HCT116 (cell line): ENCODE measurements around the gene ENOPH1. TPM values are rescaled to one million over a fixed set of nuclear protein-coding genes. Genes with fewer than 3 reads are reported as not detected.

Experiments used
- ATAC-seq: fragments of 200-7000 bp; cut with Tn5 transposase; 2 replicates; pipeline ENCODE4 v1.9.1; 2020; ENCODE audit warnings: mild to moderate bottlenecking, moderate library complexity
- BruUV-seq: library from RNA; stranded (reverse); fragments of 400-500 nt; replicated peaks from 2 replicates; lab custom pipeline; 2021; lab: Mats Ljungman, UMichigan
- CTCF ChIA-PET: fragments of 300-600 bp; sonication (Branson Sonifier 250); formaldehyde crosslinking; loops from one replicate; lab custom pipeline; 2021; ENCODE audit warnings: antibody characterized with exemption; lab: Charles Lee
- POLR2A ChIA-PET: fragments of 300-600, 350-600 bp; sonication (Branson Sonifier 250); formaldehyde crosslinking; loops from one replicate; lab custom pipeline; 2021; ENCODE audit warnings: antibody characterized with exemption; lab: Charles Lee
- RAD21 ChIA-PET, 2 experiments: fragments of 300-600 bp; sonication (Branson Sonifier 250); formaldehyde crosslinking; loops; one replicate each; lab custom pipeline; 2023; ENCODE audit warnings: low total read pairs in 2 of 2; ENCODE audit not compliant: uncharacterized antibody in 2 of 2, unreplicated experiment in 2 of 2, low non-redundant PET in 1 of 2; lab: Charles Lee
- DNase-seq: peaks from one replicate; pipeline ENCODE4 v3.0.0-alpha.2; 2010; ENCODE audit warnings: low read depth, low spot score
- H2AFZ ChIP-seq: fragments of 200-600 bp; shearing (Covaris generic), sonication (generic); 2 replicates; pipeline ENCODE4 v1.6.1; 2017; ENCODE audit warnings: low read depth, mixed run types, mixed read lengths, antibody characterized with exemption, low read length; ENCODE audit not compliant: poor library complexity, severe bottlenecking
- H3K27ac ChIP-seq: 2 replicates; pipeline ENCODE4 v1.5.1; 2012; ENCODE audit warnings: low read depth, low read length
- H3K27me3 ChIP-seq: fragments of 200-600 bp; sonication (generic); 2 replicates; pipeline ENCODE4 v1.6.1; 2016; ENCODE audit warnings: mixed run types, low read length, mixed read lengths; ENCODE audit not compliant: insufficient read depth
- H3K36me3 ChIP-seq, 2 experiments: fragments of 200-500 bp in 1 of 2; fragments of 200-600 bp in 1 of 2; sonication (Bioruptor generic) in 1 of 2; sonication (generic) in 1 of 2; 2 replicates each; pipeline versions ENCODE4 v1.5.1 to v1.6.1; 2014 to 2016; ENCODE audit warnings: low read length in 2 of 2, inconsistent platforms in 1 of 2, mixed read lengths in 1 of 2, mixed run types in 1 of 2; ENCODE audit not compliant: insufficient read depth in 2 of 2, control insufficient read depth in 1 of 2
- H3K4me1 ChIP-seq, 2 experiments: fragments of 200-600 bp in 1 of 2; sonication (generic) in 1 of 2; 2 replicates each; pipeline versions ENCODE4 v1.5.1 to v1.6.1; 2012 to 2017; ENCODE audit warnings: low read length in 2 of 2, inconsistent platforms in 1 of 2, mild to moderate bottlenecking in 1 of 2, mixed read lengths in 1 of 2, mixed run types in 1 of 2, moderate library complexity in 1 of 2; ENCODE audit not compliant: insufficient read depth in 2 of 2, control insufficient read depth in 1 of 2
- H3K4me2 ChIP-seq: fragments of 200-600 bp; sonication (generic); 2 replicates; pipeline ENCODE4 v1.6.1; 2017; ENCODE audit warnings: mixed run types, low read length, mixed read lengths
- H3K4me3 ChIP-seq, 2 experiments: fragments of 200-600 bp in 1 of 2; sonication (generic) in 1 of 2; replicated peaks in 1 of 2; 2 replicates each; pipeline ENCODE4 v1.5.1; 2011 to 2016; ENCODE audit warnings: low read length in 2 of 2, control low read depth in 1 of 2, low read depth in 1 of 2, mild to moderate bottlenecking in 1 of 2, mixed read lengths in 1 of 2, mixed run types in 1 of 2
- H3K79me2 ChIP-seq: fragments of 200-600 bp; sonication (generic); 2 replicates; pipeline ENCODE4 v1.6.1; 2017; ENCODE audit warnings: mild to moderate bottlenecking, mixed run types, low read length, moderate library complexity, mixed read lengths; ENCODE audit not compliant: insufficient read depth
- H3K9ac ChIP-seq: fragments of 200-600 bp; sonication (generic); 2 replicates; pipeline ENCODE4 v1.6.1; 2016; ENCODE audit warnings: low read length, mixed read lengths
- H3K9me2 ChIP-seq: fragments of 200-600 bp; sonication (generic), shearing (Covaris generic); 2 replicates; pipeline ENCODE4 v1.6.1; 2017; ENCODE audit warnings: mixed run types, mild to moderate bottlenecking, moderate library complexity; ENCODE audit not compliant: insufficient read depth
- H3K9me3 ChIP-seq, 2 experiments: fragments of 200-500 bp in 1 of 2; fragments of 200-600 bp in 1 of 2; sonication (Bioruptor generic) in 1 of 2; sonication (generic) in 1 of 2; 2 replicates each; pipeline ENCODE4 v1.6.1; 2014 to 2017; ENCODE audit warnings: low read length in 2 of 2, mixed read lengths in 2 of 2, inconsistent platforms in 1 of 2, low read depth in 1 of 2, mild to moderate bottlenecking in 1 of 2, mixed run types in 1 of 2, moderate library complexity in 1 of 2; ENCODE audit not compliant: control insufficient read depth in 1 of 2, insufficient read depth in 1 of 2
- H4K20me1 ChIP-seq: fragments of 200-600 bp; sonication (generic), shearing (Covaris generic); 2 replicates; pipeline ENCODE4 v1.6.1; 2017; ENCODE audit warnings: mixed run types, mild to moderate bottlenecking, moderate library complexity; ENCODE audit not compliant: insufficient read depth
- CBX3 ChIP-seq: IDR thresholded peaks from 2 replicates; pipeline ENCODE4 v1.6.1; 2012; ENCODE audit warnings: low read depth
- CEBPB ChIP-seq: IDR thresholded peaks from 2 replicates; pipeline ENCODE4 v1.6.1; 2012; ENCODE audit warnings: low read depth
- MAX ChIP-seq: IDR thresholded peaks from 2 replicates; pipeline ENCODE4 v1.6.1; 2012
- REST ChIP-seq: IDR thresholded peaks from 2 replicates; pipeline ENCODE4 v1.6.1; 2012; ENCODE audit warnings: low read depth
- SP1 ChIP-seq: IDR thresholded peaks from 2 replicates; pipeline ENCODE4 v1.6.1; 2012; ENCODE audit warnings: low read depth
- YY1 ChIP-seq: IDR thresholded peaks from 2 replicates; pipeline ENCODE4 v1.6.1; 2011; ENCODE audit warnings: low read length, low read depth, moderate library complexity, mild to moderate bottlenecking; ENCODE audit not compliant: insufficient replicate concordance; ENCODE audit errors: extremely low read depth
- ZBTB33 ChIP-seq: IDR thresholded peaks from 2 replicates; pipeline ENCODE4 v1.6.1; 2011; ENCODE audit warnings: mild to moderate bottlenecking, low read length, moderate library complexity; ENCODE audit not compliant: insufficient replicate concordance; ENCODE audit errors: extremely low read depth
- ZNF274 ChIP-seq: fragments of 200-500 bp; sonication (Bioruptor generic); IDR thresholded peaks from 2 replicates; pipeline ENCODE4 v1.6.1; 2014; ENCODE audit warnings: mild to moderate bottlenecking, low read depth, low read length, inconsistent platforms
- intact Hi-C: fragments of 100-400 bp; cut with micrococcal nuclease; formaldehyde crosslinking; loops from 2 replicates; pipeline ENCODE4 v1.10.0; 2022
- total RNA-seq: library from RNA; stranded (reverse); gene quantifications from one replicate; pipeline ENCODE4 v1.2.1, GENCODE V29; 2021; ENCODE audit not compliant: unreplicated experiment

Gene ENOPH1
- total RNA-seq, 1 experiment from 2014 or later: 53.4 TPM

DNA sequence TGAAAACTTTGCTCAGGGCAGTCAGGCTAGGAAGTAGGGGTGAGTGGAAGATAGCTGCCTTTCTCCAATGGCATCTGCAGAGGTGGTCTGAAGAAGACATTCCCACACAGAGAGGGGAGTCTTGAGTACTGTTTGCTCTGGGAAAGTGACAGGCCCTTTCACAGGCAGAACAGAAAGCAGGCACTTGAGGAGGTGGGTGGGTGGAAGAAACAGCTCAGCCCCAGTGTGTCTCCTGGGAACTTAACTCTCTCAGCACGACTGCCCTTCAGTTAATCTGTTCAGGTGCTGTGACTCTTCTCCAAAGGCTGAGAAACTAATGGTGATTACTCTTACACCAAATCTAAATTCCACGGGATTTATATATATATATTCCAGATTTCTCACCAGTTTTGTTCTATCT, 28.3 kb downstream of the ENOPH1 start (continued):
- TF ChIP-seq REST: no peak

DNA sequence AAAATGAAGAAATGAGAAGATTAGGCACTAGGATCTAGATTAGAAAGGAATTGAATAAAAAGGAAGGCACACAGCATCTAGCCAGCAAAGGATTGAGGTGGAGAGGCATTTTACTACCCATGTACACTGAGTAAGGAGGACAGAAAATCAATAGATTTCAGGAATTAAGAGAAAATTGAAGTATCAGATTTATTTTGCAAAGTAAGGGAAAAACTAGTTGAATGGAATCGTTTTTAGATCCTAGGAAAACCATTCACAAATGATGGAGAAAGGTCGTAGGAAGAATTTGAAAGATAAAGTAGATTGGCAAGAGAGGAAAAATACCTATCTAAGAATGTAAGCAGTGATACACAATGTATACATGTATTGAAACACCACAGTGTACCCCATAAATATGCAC, 31.3 kb downstream of the ENOPH1 start:
- Histone ChIP-seq H3K4me3 (no peak overlapping the region), H2AFZ (no peak overlapping the region), H3K27me3 (no peaks in the 10 kb centered on the region), H3K4me2 (no peak overlapping the region), H3K9me3 (no peaks in the 10 kb centered on the region), H3K36me3 (peaks cover 26 to 36% of the 10 kb centered on the region in 2 experiments; a peak in 3 of 4 replicates), H3K4me1 (no peaks in the 10 kb centered on the region), H3K79me2 (no peaks in the 10 kb centered on the region), H3K27ac (no peak overlapping the region), H3K9me2 (no peaks in the 10 kb centered on the region), H3K9ac (no peak overlapping the region), H4K20me1 (no peaks in the 10 kb centered on the region; the same call in 1 of the 2 replicates)
- DNase-seq (no peak), ATAC-seq (no peak)
- ChIA-PET RAD21 (interaction anchor here (1.1 to 1.5 kb wide), 2 partner anchors 337 to 390 kb away, joined by 5 to 6 read pairs; partner anchors contain the start of gene SCD5 (in 1 of the 2)), CTCF (interaction anchor here (1.1 to 2.8 kb wide), 6 partner anchors 9 to 822 kb away, joined by 3 to 21 read pairs (median 10); partner anchors contain the start of gene COQ2), POLR2A (interaction anchor here (0.6 kb wide), 1 partner anchor 156 kb away, joined by 3 read pairs; no protein-coding TSS in a partner anchor)
- no TSS peak for BruUV-seq
- TF ChIP-seq YY1 (no peak), CEBPB (no peak), ZBTB33 (no peak), SP1 (no peak), ZNF274 (no peak), MAX (no peak), CBX3 (no peak)
- intact Hi-C loops: loop anchor here (1.0 to 5.0 kb wide), 4 partner anchors 136 to 821 kb away; no protein-coding TSS in a partner anchor
